K562 (cell line): ENCODE data around the gene BACE1. TPM values are rescaled to one million over a fixed set of nuclear protein-coding genes. Genes with fewer than 3 reads are reported as not detected.

Source experiments
- ARHGAP35 ChIP-seq: fragments of 450-650 bp; IDR thresholded peaks from 2 replicates; pipeline ENCODE4 v1.6.1; 2018; ENCODE audit not compliant: partially characterized antibody
- CTBP1 ChIP-seq: fragments of 450-650 bp; IDR thresholded peaks from 2 replicates; pipeline ENCODE4 v1.6.1; 2016; ENCODE audit warnings: borderline replicate concordance
- HINFP ChIP-seq: fragments of 450-650 bp; conservative IDR thresholded peaks from 2 replicates; pipeline ENCODE4 v1.6.1; 2016; ENCODE audit warnings: missing genetic modification characterization, low read depth, mild to moderate bottlenecking, control low read depth, missing compliant biosample characterization
- HNRNPH1 ChIP-seq: fragments of 200-400 bp; formaldehyde crosslinking; optimal IDR thresholded peaks from 2 replicates; pipeline ENCODE3; 2017; ENCODE audit warnings: low read depth, mild to moderate bottlenecking, low read length, moderate library complexity
- MBD1 ChIP-seq: fragments of 250-450 bp; sonication (Bioruptor Pico); IDR thresholded peaks from 2 replicates; pipeline ENCODE4 v1.8.0; 2022; ENCODE audit warnings: inconsistent platforms
- MYNN ChIP-seq, 2 experiments: sonication (generic); formaldehyde crosslinking in 1 of 2; IDR thresholded peaks; 2 replicates each; pipeline versions ENCODE4 v1.5.0 to v1.6.1; 2016 to 2020; ENCODE audit warnings: antibody characterized with exemption in 1 of 2, missing genetic modification reagents in 1 of 2
- NR3C1 ChIP-seq: sonication (generic); formaldehyde crosslinking; IDR thresholded peaks from 2 replicates; pipeline ENCODE4 v1.8.1; 2022; ENCODE audit warnings: missing genetic modification reagents
- RNF219 ChIP-seq: fragments of 250-450 bp; sonication (Bioruptor Pico); IDR thresholded peaks from 2 replicates; pipeline ENCODE4 v1.5.0; 2022; ENCODE audit warnings: mild to moderate bottlenecking
- ZBTB33 ChIP-seq: sonication (generic); formaldehyde crosslinking; IDR thresholded peaks from 2 replicates; pipeline ENCODE4 v1.8.1; 2023; ENCODE audit warnings: mild to moderate bottlenecking, missing genetic modification reagents
- ZC3H4 ChIP-seq: sonication (generic); formaldehyde crosslinking; IDR thresholded peaks from 2 replicates; pipeline ENCODE4 v1.9.0; 2021; ENCODE audit warnings: missing genetic modification reagents, borderline replicate concordance
- ZHX1 ChIP-seq: fragments of 150-350 bp; conservative IDR thresholded peaks from 2 replicates; pipeline ENCODE4 v1.6.1; 2014; ENCODE audit warnings: low read length
- ZNF324 ChIP-seq: fragments of 250-450 bp; sonication (Bioruptor Pico); IDR thresholded peaks from 2 replicates; pipeline ENCODE4 v1.4.0; 2020; ENCODE audit warnings: mild to moderate bottlenecking
- ZNF639 ChIP-seq, 2 experiments: fragments of 200-800 bp in 1 of 2; sonication (Bioruptor generic) in 1 of 2; sonication (generic) in 1 of 2; formaldehyde crosslinking in 1 of 2; IDR thresholded peaks in 1 of 2; conservative IDR thresholded peaks in 1 of 2; 2 replicates each; pipeline versions ENCODE4 v1.5.0 to v1.6.1; 2016 to 2020; ENCODE audit warnings: missing compliant biosample characterization in 1 of 2, missing genetic modification characterization in 1 of 2, missing genetic modification reagents in 1 of 2
- ZNF668 ChIP-seq: fragments of 250-450 bp; sonication (Bioruptor Pico); IDR thresholded peaks from 2 replicates; pipeline ENCODE4 v1.8.0; 2022; ENCODE audit warnings: mild to moderate bottlenecking, inconsistent platforms
- polyA plus RNA-seq, 8 experiments: library from polyadenylated mRNA; depleted of rRNA in 4 of 8; stranded (reverse) in 5 of 8; unstranded in 3 of 8; fragments of >200 nt; fragmentation: Nextera tagmentation in 2 of 8; fragmentation: Illumina TruSeq in 1 of 8; extraction: Ambion mirVana in 2 of 8; extraction: Trizol in 1 of 8; gene quantifications; 2 replicates each; pipeline versions ENCODE4 v1.2.1 to v1.2.3, GENCODE V29; 2011 to 2014; ENCODE audit warnings: inconsistent platforms in 1 of 8, missing spikeins in 1 of 8
- total RNA-seq, 7 experiments: library from RNA; depleted of rRNA in 6 of 7; stranded (reverse); fragments of >200 nt in 6 of 7; fragmentation: Illumina TruSeq in 2 of 7; extraction: Trizol in 2 of 7; gene quantifications; 2 replicates each; pipeline versions ENCODE4 v1.2.1 to v1.2.3, GENCODE V29; 2011 to 2021; ENCODE audit warnings: low replicate concordance in 1 of 7

BACE1 gene
- total and polyA plus RNA-seq, 9 of the 15 experiments (the other 6 are each of a cell fraction or from before 2014, with no cell fraction given): 0.01 to 0.25 (median 0.16) TPM; not detected in 5

GRCh38 chr11:117327567-117328374 lies 11.7 kb upstream of the BACE1 start, which contains the start of gene CEP164 (continued):
- peak; percentile 67; the same call in 1 of the 2 replicates for TF ChIP-seq CTBP1
- peak; percentile 27; the same call in 1 of the 2 replicates for TF ChIP-seq ZBTB33 (CRISPR knock-in tag)
- TF ChIP-seq MYNN (IDR thresholded peaks at IDR 0.05): no peak
- TF ChIP-seq MYNN (CRISPR knock-in tag; IDR thresholded peaks at IDR 0.05): no peak
- TF ChIP-seq ARHGAP35: no peak
- TF ChIP-seq MBD1 (CRISPR knock-in tag): no peak
- no peak for TF ChIP-seq NR3C1 (CRISPR knock-in tag)
- no peak for TF ChIP-seq ZNF668 (CRISPR knock-in tag)
- no peak for TF ChIP-seq RNF219 (CRISPR knock-in tag)
- no peak for TF ChIP-seq HNRNPH1
- no peak for TF ChIP-seq ZC3H4 (CRISPR knock-in tag)
- no peak for TF ChIP-seq ZNF324
- no peak for TF ChIP-seq HINFP (tag)
- no peak for TF ChIP-seq ZHX1
- no peak for TF ChIP-seq ZNF639 (CRISPR knock-in tag; conservative IDR thresholded peaks at IDR 0.05 in 1 of 2, IDR thresholded peaks at IDR 0.05 in 1 of 2)
